Hepatocyte (in vitro differentiated cells): ENCODE measurements around the gene OR8J3.

Experiments
- CTCF ChIP-seq: fragments of 200-600 bp; sonication (generic); IDR thresholded peaks from 2 replicates; pipeline ENCODE4 v1.5.1; 2016; ENCODE audit warnings: antibody characterized with exemption, mild to moderate bottlenecking; ENCODE audit not compliant: poor library complexity
- EZH2 ChIP-seq: fragments of 200-600 bp; sonication (generic); IDR thresholded peaks from 2 replicates; pipeline ENCODE4 v1.6.1; 2016; ENCODE audit warnings: antibody characterized with exemption, mild to moderate bottlenecking, borderline replicate concordance
- EZH2phosphoT487 ChIP-seq: fragments of 200-600 bp; sonication (generic); IDR thresholded peaks from one replicate; pipeline ENCODE4 v1.6.1; 2018; ENCODE audit warnings: antibody characterized with exemption, mild to moderate bottlenecking, low read depth, moderate library complexity; ENCODE audit not compliant: unreplicated experiment, severe bottlenecking

GRCh38 chr11:56103210-56103737, 36.7 kb downstream of the OR8J3 start, which contains the start of gene OR8H2:
- TF ChIP-seq CTCF (no peak), EZH2phosphoT487 (no peak), EZH2 (no peak)
